H1 (cell line): Measurements from ENCODE around the gene GPR156. TPM values are rescaled to one million over a fixed set of nuclear protein-coding genes. Genes with fewer than 3 reads are reported as not detected.

Experiments
- CTCF ChIA-PET: fragments of 300-600 bp; sonication (Branson Sonifier 250); formaldehyde crosslinking; loops from one replicate; lab custom pipeline; 2021; ENCODE audit not compliant: partially characterized antibody; lab: Charles Lee
- POLR2A ChIA-PET: fragments of 300-600 bp; sonication (Branson Sonifier 250); formaldehyde crosslinking; loops from one replicate; lab custom pipeline; 2021; ENCODE audit warnings: inconsistent platforms; ENCODE audit not compliant: partially characterized antibody; lab: Charles Lee
- DNase-seq, 2 experiments: peaks; one replicate each; pipeline versions ENCODE4 v3.0.0 to v3.0.0-alpha.2; 2010 to 2022; ENCODE audit warnings: low spot score in 2 of 2, low read depth in 1 of 2, mixed read lengths in 1 of 2
- FAIRE-seq: peaks from 2 replicates; lab custom pipeline; 2011; peaks lifted over from hg19 to GRCh38; lab: Jason Lieb, UNC
- H2AFZ ChIP-seq: 2 replicates; pipeline ENCODE4 v1.8.1; 2012; ENCODE audit warnings: low read length, inconsistent platforms
- H2AK5ac ChIP-seq: 2 replicates; pipeline ENCODE4 v1.6.1; 2013; ENCODE audit warnings: low read depth, low read length
- H2BK120ac ChIP-seq: replicated peaks from 2 replicates; pipeline ENCODE3; 2013; ENCODE audit warnings: low read depth, low read length, inconsistent platforms
- H2BK12ac ChIP-seq: 2 replicates; pipeline ENCODE4 v1.6.1; 2013; ENCODE audit warnings: low read depth, low read length
- H2BK15ac ChIP-seq: 2 replicates; pipeline ENCODE4 v1.6.1; 2013; ENCODE audit warnings: low read length
- H2BK20ac ChIP-seq: 2 replicates; pipeline ENCODE4 v1.6.1; 2013; ENCODE audit warnings: low read length
- H2BK5ac ChIP-seq: 2 replicates; pipeline ENCODE4 v1.6.1; 2013; ENCODE audit warnings: low read depth, low read length
- H3K14ac ChIP-seq: 2 replicates; pipeline ENCODE4 v1.6.1; 2013; ENCODE audit warnings: inconsistent platforms; ENCODE audit not compliant: insufficient read length
- H3K18ac ChIP-seq: 2 replicates; pipeline ENCODE4 v1.6.1; 2013; ENCODE audit warnings: low read length; ENCODE audit errors: extremely low read depth
- H3K23ac ChIP-seq: 2 replicates; pipeline ENCODE4 v1.6.1; 2013; ENCODE audit warnings: inconsistent platforms; ENCODE audit not compliant: insufficient read length
- H3K23me2 ChIP-seq: 2 replicates; pipeline ENCODE4 v1.6.1; 2013; ENCODE audit warnings: low read depth, low read length
- H3K27ac ChIP-seq: 2 replicates; pipeline ENCODE4 v1.6.1; 2011; ENCODE audit warnings: low read depth, low read length, inconsistent platforms
- H3K27me3 ChIP-seq, 4 experiments: replicated peaks in 1 of 4; 1 replicate in 1 of 4; 2 replicates in 3 of 4; pipeline versions ENCODE4 v1.6.1 to v1.8.1; 2011 to 2013; ENCODE audit warnings: low read length in 3 of 4, mild to moderate bottlenecking in 3 of 4, inconsistent platforms in 2 of 4, mixed read lengths in 2 of 4, moderate library complexity in 1 of 4; ENCODE audit not compliant: control insufficient read depth in 3 of 4, insufficient read depth in 3 of 4; ENCODE audit errors: extremely low read depth in 1 of 4
- H3K36me3 ChIP-seq, 4 experiments: 2 replicates each; pipeline versions ENCODE4 v1.6.1 to v1.8.1; 2011 to 2013; ENCODE audit warnings: mild to moderate bottlenecking in 4 of 4, low read length in 3 of 4, moderate library complexity in 2 of 4, control low read depth in 1 of 4, inconsistent platforms in 1 of 4; ENCODE audit not compliant: insufficient read depth in 4 of 4, control insufficient read depth in 2 of 4
- H3K4ac ChIP-seq: replicated peaks from 2 replicates; pipeline ENCODE3; 2013; ENCODE audit warnings: low read length, low read depth, mixed read lengths, inconsistent platforms; ENCODE audit not compliant: insufficient read length
- H3K4me1 ChIP-seq, 4 experiments: replicated peaks in 1 of 4; 1 replicate in 1 of 4; 2 replicates in 3 of 4; pipeline versions ENCODE4 v1.6.1 to v1.8.1; 2011 to 2013; ENCODE audit warnings: low read length in 3 of 4, inconsistent platforms in 2 of 4, mixed read lengths in 1 of 4; ENCODE audit not compliant: insufficient read depth in 4 of 4, control insufficient read depth in 3 of 4
- H3K4me2 ChIP-seq, 2 experiments: 2 replicates each; pipeline versions ENCODE4 v1.6.1 to v1.8.1; 2011 to 2013; ENCODE audit warnings: low read depth in 2 of 2, low read length in 2 of 2, control low read depth in 1 of 2, inconsistent platforms in 1 of 2, mild to moderate bottlenecking in 1 of 2; ENCODE audit not compliant: insufficient read depth in 1 of 2
- H3K4me3 ChIP-seq, 4 experiments: fragments of 200-600, 300-600 bp in 1 of 4; sonication (generic), shearing (Covaris generic), sonication (Bioruptor Twin) in 1 of 4; 2 replicates each; pipeline versions ENCODE4 v1.5.1 to v1.8.1; 2011 to 2016; ENCODE audit warnings: low read length in 4 of 4, low read depth in 3 of 4, control low read depth in 2 of 4, inconsistent platforms in 2 of 4, mild to moderate bottlenecking in 2 of 4, mixed read lengths in 1 of 4, moderate library complexity in 1 of 4; ENCODE audit not compliant: insufficient read depth in 2 of 4; ENCODE audit errors: extremely low read depth in 1 of 4
- H3K56ac ChIP-seq: replicated peaks from 2 replicates; pipeline ENCODE3; 2013; ENCODE audit warnings: low read depth, mild to moderate bottlenecking, mixed read lengths, low read length, inconsistent platforms; ENCODE audit not compliant: insufficient read length
- H3K79me1 ChIP-seq: 2 replicates; pipeline ENCODE4 v1.6.1; 2013; ENCODE audit warnings: low read depth, low read length, control low read depth
- H3K79me2 ChIP-seq, 2 experiments: 2 replicates each; pipeline versions ENCODE4 v1.6.1 to v1.8.1; 2012 to 2013; ENCODE audit warnings: low read length in 2 of 2, mild to moderate bottlenecking in 2 of 2, inconsistent platforms in 1 of 2; ENCODE audit not compliant: insufficient read depth in 2 of 2, control insufficient read depth in 1 of 2
- H3K9ac ChIP-seq, 4 experiments: replicated peaks in 1 of 4; 1 replicate in 1 of 4; 2 replicates in 3 of 4; pipeline versions ENCODE4 v1.6.1 to v1.8.1; 2011 to 2013; ENCODE audit warnings: low read depth in 3 of 4, low read length in 3 of 4, control low read depth in 2 of 4, mild to moderate bottlenecking in 2 of 4, moderate library complexity in 2 of 4, inconsistent platforms in 1 of 4; ENCODE audit errors: extremely low read depth in 1 of 4
- H3K9me3 ChIP-seq, 2 experiments: 2 replicates each; pipeline versions ENCODE4 v1.6.1 to v1.8.1; 2012 to 2013; ENCODE audit warnings: mild to moderate bottlenecking in 2 of 2, moderate library complexity in 2 of 2, control low read depth in 1 of 2, inconsistent platforms in 1 of 2, low read depth in 1 of 2, low read length in 1 of 2, mixed read lengths in 1 of 2; ENCODE audit not compliant: insufficient read depth in 2 of 2
- H4K20me1 ChIP-seq, 2 experiments: replicated peaks in 1 of 2; 2 replicates each; pipeline versions ENCODE3 to v1.8.1; 2011 to 2013; ENCODE audit warnings: inconsistent platforms in 2 of 2, low read length in 2 of 2, mild to moderate bottlenecking in 1 of 2; ENCODE audit not compliant: insufficient read depth in 2 of 2, control insufficient read depth in 1 of 2
- H4K5ac ChIP-seq: 2 replicates; pipeline ENCODE4 v1.6.1; 2013; ENCODE audit warnings: low read length, low read depth, mixed read lengths, inconsistent platforms; ENCODE audit not compliant: insufficient read length
- H4K8ac ChIP-seq: 2 replicates; pipeline ENCODE4 v1.8.0; 2013; ENCODE audit warnings: mild to moderate bottlenecking, moderate library complexity, low read length, inconsistent platforms; ENCODE audit not compliant: insufficient read depth; ENCODE audit errors: extremely low read depth
- H4K91ac ChIP-seq: replicated peaks from 2 replicates; pipeline ENCODE3; 2013; ENCODE audit warnings: low read length, mixed read lengths, inconsistent platforms; ENCODE audit not compliant: insufficient read length
- EP300 ChIP-seq, 2 experiments: IDR thresholded peaks; 1 replicate in 1 of 2; 2 replicates in 1 of 2; pipeline ENCODE4 v1.6.1; 2011 to 2012; ENCODE audit warnings: low read depth in 2 of 2, low read length in 2 of 2, mild to moderate bottlenecking in 2 of 2, borderline replicate concordance in 1 of 2, inconsistent platforms in 1 of 2, moderate library complexity in 1 of 2
- GTF2F1 ChIP-seq: IDR thresholded peaks from 2 replicates; pipeline ENCODE4 v1.6.1; 2012; ENCODE audit warnings: low read depth, low read length, improper control_type of control experiment, borderline replicate concordance
- KDM4A ChIP-seq: IDR thresholded peaks from one replicate; pipeline ENCODE4 v1.7.1; 2012; ENCODE audit warnings: low read depth, mild to moderate bottlenecking, moderate library complexity, low read length, inconsistent platforms; ENCODE audit not compliant: severe bottlenecking
- KDM5A ChIP-seq: fragments of 200-600 bp; IDR thresholded peaks from 2 replicates; pipeline ENCODE4 v1.7.1; 2012; ENCODE audit warnings: mild to moderate bottlenecking, low read length, inconsistent platforms, mixed read lengths
- WGBS, 2 experiments: shearing (Covaris generic) in 1 of 2; methylation state at CpG; one replicate each; pipeline versions ENCODE4 v1.1.6 to v1.1.7; 2013 to 2015; ENCODE audit warnings: low lambda C conversion rate in 2 of 2, mixed read lengths in 2 of 2, inconsistent platforms in 1 of 2, low coverage in 1 of 2, missing lambda C conversion rate in 1 of 2; ENCODE audit not compliant: insufficient replicate concordance in 2 of 2, insufficient coverage in 1 of 2, insufficient read length in 1 of 2; ENCODE audit errors: extremely low coverage in 1 of 2, missing lambda C conversion rate in 1 of 2; 5-methylcytosine and 5-hydroxymethylcytosine counted together
- polyA plus RNA-seq, 7 experiments: library from polyadenylated mRNA; depleted of rRNA in 3 of 7; stranded (reverse) in 5 of 7; unstranded in 2 of 7; fragments of >200 nt in 5 of 7; fragments of 200-250 nt in 2 of 7; gene quantifications; 1 replicate in 5 of 7; 2 replicates in 1 of 7; 4 replicates in 1 of 7; pipeline versions ENCODE4 v1.2.1 to v1.2.3, GENCODE V29; 2011 to 2013; ENCODE audit warnings: missing spikeins in 2 of 7, mixed read lengths in 2 of 7
- total RNA-seq: library from RNA; stranded (reverse); fragmentation: NEBNext Ultra II Directional; extraction: Animal tissue kit (Norgen Biotek cat#: 25700); gene quantifications from 2 replicates; pipeline ENCODE4 v1.2.1, GENCODE V29; 2021

The GPR156 gene
- total and polyA plus RNA-seq, 2 of the 8 experiments (the other 6 are each of a cell fraction or from before 2014, with no cell fraction given) = 1.6 to 1.8 TPM

DNA sequence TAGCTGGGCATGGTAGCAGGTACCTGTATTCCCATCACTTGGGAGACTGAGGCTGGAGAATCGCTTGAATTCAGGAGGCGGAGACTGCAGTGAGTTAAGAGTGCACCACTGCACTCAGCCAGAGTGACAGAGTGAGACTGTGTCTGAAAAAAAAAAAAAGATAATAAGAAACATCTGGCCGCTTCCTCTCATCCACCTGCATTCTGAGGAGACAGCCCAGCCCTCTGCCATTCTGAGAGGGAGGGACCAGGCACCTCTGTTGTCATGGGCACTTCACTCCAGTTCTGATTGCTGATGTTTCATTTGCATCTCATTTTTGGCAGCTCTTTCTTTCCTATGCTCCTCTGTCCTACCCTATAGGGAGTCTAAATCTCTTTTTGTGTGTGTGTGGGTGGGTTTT is 154.4 kb downstream of the GPR156 start:
- no peaks in the 10 kb centered on the region for H3K79me2 ChIP-seq
- WGBS, 2 experiments = 90% methylated on average over 3 of the region's 3 CpGs; no CpG with 5 or more reads in 1 of the 2 experiments
- H3K23ac ChIP-seq = no peak overlapping the region
- no peak overlapping the region for H3K4ac ChIP-seq
- no peaks in the 10 kb centered on the region for H3K79me1 ChIP-seq
- no peak overlapping the region for H2AK5ac ChIP-seq
- H2AFZ ChIP-seq = no peak overlapping the region
- H3K36me3 ChIP-seq = no peaks in the 10 kb centered on the region
- H4K20me1 ChIP-seq = no peaks in the 10 kb centered on the region
- no peaks in the 10 kb centered on the region for H3K9me3 ChIP-seq
- no peaks in the 10 kb centered on the region for H3K23me2 ChIP-seq
- H3K18ac ChIP-seq = no peak overlapping the region
- no peak overlapping the region for H2BK120ac ChIP-seq
- POLR2A ChIA-PET = interaction anchor here (1.1 to 1.3 kb wide), 2 partner anchors 9 to 10 kb away, joined by 3 read pairs; no protein-coding TSS in a partner anchor
- H2BK15ac ChIP-seq = no peak overlapping the region
- no peak overlapping the region for H2BK5ac ChIP-seq
- H3K27ac ChIP-seq = no peak overlapping the region
- FAIRE-seq (no peak), DNase-seq (no peak)
- H4K8ac ChIP-seq = no peak overlapping the region
- CTCF ChIA-PET = interaction anchor here (0.9 to 1.3 kb wide), 3 partner anchors 9 to 322 kb away, joined by 3 read pairs; no protein-coding TSS in a partner anchor
- no peaks in the 10 kb centered on the region for H3K4me1 ChIP-seq
- H2BK20ac ChIP-seq = no peak overlapping the region
- H3K56ac ChIP-seq = no peak overlapping the region
- no peak overlapping the region for H4K91ac ChIP-seq
- H4K5ac ChIP-seq = no peak overlapping the region
- H3K14ac ChIP-seq = no peak overlapping the region
- H2BK12ac ChIP-seq = no peak overlapping the region
- H3K9ac ChIP-seq = no peak overlapping the region
- H3K27me3 ChIP-seq = no peaks in the 10 kb centered on the region
- no peak overlapping the region for H3K4me2 ChIP-seq
- H3K4me3 ChIP-seq = no peak overlapping the region
- TF ChIP-seq EP300 (IDR thresholded peaks at IDR 0.05; ENCODE audit: borderline replicate concordance in 1 of 2, low read depth in 2 of 2, low read length in 2 of 2) (no peak), GTF2F1 (no peak), KDM4A (no peak), KDM5A (no peak)
